Measurements from ENCODE around the gene GCFC2. TPM values are rescaled to one million over a fixed set of nuclear protein-coding genes. Genes with fewer than 3 reads are reported as not detected.

The GCFC2 gene
- total RNA-seq, 1 experiment from 2014 or later, result 18.3 TPM

- no peak overlapping the region for H2BK5ac ChIP-seq (ENCODE audit: insufficient read length, low read length)
- no peak overlapping the region for H3K56ac ChIP-seq (ENCODE audit: insufficient read length, low read depth, low read length)
- H3K4me2 ChIP-seq (ENCODE audit: insufficient read depth, insufficient read length, low read length), result no peak overlapping the region
- no peak overlapping the region for H3K9ac ChIP-seq (ENCODE audit: extremely low read depth, insufficient read length, low read length)
- no peak overlapping the region for H3T11ph ChIP-seq (ENCODE audit: low read length)
- H3K36me3 Mint-ChIP-seq (ENCODE audit: insufficient read depth in 1 of 3, low read depth in 3 of 3), result no peaks in the 10 kb centered on the region
- H3K27ac ChIP-seq (ENCODE audit: insufficient read length, low read depth, low read length), result no peak overlapping the region
- H3K14ac ChIP-seq (ENCODE audit: insufficient read depth, low read length), result no peak overlapping the region
- no peak overlapping the region for H3K18ac ChIP-seq (ENCODE audit: insufficient read length, low read depth, low read length)
- H3K9me3 ChIP-seq (ENCODE audit: control insufficient read depth, low read depth, low read length), result no peaks in the 10 kb centered on the region
- no peak overlapping the region for H2BK15ac ChIP-seq (ENCODE audit: low read depth, low read length)
- no peak overlapping the region for H2AK5ac ChIP-seq (ENCODE audit: insufficient read length, low read length)
- H3K27me3 ChIP-seq (ENCODE audit: insufficient read depth, low read length), result no peaks in the 10 kb centered on the region
- no peak overlapping the region for H2BK12ac ChIP-seq (ENCODE audit: insufficient read length, low read depth, low read length)
- H4K8ac ChIP-seq (replicated peaks; ENCODE audit: insufficient read length, low read depth, low read length), result no peak overlapping the region
- H3K79me1 ChIP-seq (ENCODE audit: insufficient read depth, low read depth, low read length, poor library complexity, severe bottlenecking), result no peaks in the 10 kb centered on the region
- H3K27ac Mint-ChIP-seq, result no peak overlapping the region
- no peaks in the 10 kb centered on the region for H3K9me3 Mint-ChIP-seq
- no peak overlapping the region for H2BK20ac ChIP-seq (ENCODE audit: low read depth, low read length, poor library complexity, severe bottlenecking)
- no peak for DNase-seq
- H3K23me2 ChIP-seq (ENCODE audit: insufficient read length, low read depth, low read length, poor library complexity, severe bottlenecking), result no peaks in the 10 kb centered on the region
- H2BK120ac ChIP-seq (ENCODE audit: low read depth, low read length, poor library complexity, severe bottlenecking), result no peak overlapping the region
- H3K27me3 Mint-ChIP-seq (ENCODE audit: low read depth), result peaks cover 10% of the 10 kb centered on the region
- H3K4me1 ChIP-seq (ENCODE audit: insufficient read depth, low read length), result no peaks in the 10 kb centered on the region
- no peak overlapping the region for H2AFZ ChIP-seq (ENCODE audit: low read length)
- no peak for TF ChIP-seq CTCF (conservative IDR thresholded peaks at IDR 0.05)
- H4K91ac ChIP-seq (ENCODE audit: insufficient read length, low read depth, low read length), result no peak overlapping the region
- H3K4me1 Mint-ChIP-seq, result peaks cover 10 to 13% of the 10 kb centered on the region in 2 experiments
- no peaks in the 10 kb centered on the region for H4K20me1 ChIP-seq (ENCODE audit: control insufficient read depth, insufficient read depth, insufficient read length)
- H3K79me2 ChIP-seq (ENCODE audit: insufficient read depth, low read length), result no peaks in the 10 kb centered on the region; the same call in 1 of the 2 replicates
- H3K4ac ChIP-seq (ENCODE audit: low read depth, low read length), result no peak overlapping the region
- H4K5ac ChIP-seq (ENCODE audit: insufficient read length, low read depth, low read length), result no peak overlapping the region
- H3K23ac ChIP-seq (ENCODE audit: insufficient read length, low read depth, low read length), result no peak overlapping the region
- WGBS (ENCODE audit: extremely low coverage, insufficient read length, low lambda C conversion rate), result no CpG with 5 or more reads among the region's 1 CpG
- no peak overlapping the region for H3K4me3 Mint-ChIP-seq
Measured at GRCh38 chr2:75634945-75635344, 75.8 kb downstream of the GCFC2 start.
